GM12875 (cell line): Measurements from ENCODE around the gene ERMARD.

Experiments
- H3K4me3 ChIP-seq: one replicate; pipeline ENCODE4 v1.5.1; 2011; ENCODE audit warnings: low read depth, low read length, control low read depth
- TF ChIP-seq, protein P1 (sequence below): IDR thresholded peaks from 2 replicates; pipeline ENCODE4 v1.5.1; 2011; ENCODE audit warnings: low read depth, mild to moderate bottlenecking, control low read depth, inconsistent platforms, low read length, moderate library complexity, borderline replicate concordance; ENCODE audit not compliant: insufficient read depth

ERMARD gene

DNA sequence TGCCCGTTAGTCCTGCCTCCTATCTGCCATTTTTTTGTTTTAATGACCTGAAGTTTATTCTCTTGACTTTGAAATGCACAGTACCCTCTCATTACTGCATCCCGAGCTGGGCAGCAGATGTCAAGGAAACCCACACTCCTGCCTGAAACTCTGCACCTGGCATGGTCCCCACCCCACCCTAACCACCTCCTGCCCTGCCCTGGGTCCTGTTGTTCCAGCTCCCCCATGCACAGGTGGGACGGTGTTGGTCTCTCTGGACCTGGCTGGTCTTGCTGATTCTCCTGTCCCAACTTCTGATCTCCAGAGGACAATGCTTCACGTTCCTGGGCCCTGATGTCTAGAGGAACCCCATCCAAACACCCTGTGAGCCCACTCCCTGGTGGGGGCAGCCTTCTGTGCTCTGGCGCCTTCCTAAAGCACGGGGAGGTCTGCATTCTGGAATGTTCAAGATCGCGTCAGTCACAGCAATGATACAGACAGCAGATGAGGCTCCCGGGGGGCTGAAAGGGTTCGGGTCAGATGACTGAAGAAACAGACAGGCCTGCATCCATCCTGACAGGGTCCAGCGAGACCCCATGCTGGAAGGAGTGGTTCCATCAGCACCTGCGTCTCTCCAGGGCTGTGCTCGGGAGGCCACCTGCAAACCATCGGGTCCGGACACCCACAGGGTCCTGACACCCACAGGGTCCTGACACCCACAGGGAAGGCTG lies 73.6 kb downstream of the ERMARD start:
- no peak overlapping the region for H3K4me3 ChIP-seq
- TF ChIP-seq, protein P1, sequence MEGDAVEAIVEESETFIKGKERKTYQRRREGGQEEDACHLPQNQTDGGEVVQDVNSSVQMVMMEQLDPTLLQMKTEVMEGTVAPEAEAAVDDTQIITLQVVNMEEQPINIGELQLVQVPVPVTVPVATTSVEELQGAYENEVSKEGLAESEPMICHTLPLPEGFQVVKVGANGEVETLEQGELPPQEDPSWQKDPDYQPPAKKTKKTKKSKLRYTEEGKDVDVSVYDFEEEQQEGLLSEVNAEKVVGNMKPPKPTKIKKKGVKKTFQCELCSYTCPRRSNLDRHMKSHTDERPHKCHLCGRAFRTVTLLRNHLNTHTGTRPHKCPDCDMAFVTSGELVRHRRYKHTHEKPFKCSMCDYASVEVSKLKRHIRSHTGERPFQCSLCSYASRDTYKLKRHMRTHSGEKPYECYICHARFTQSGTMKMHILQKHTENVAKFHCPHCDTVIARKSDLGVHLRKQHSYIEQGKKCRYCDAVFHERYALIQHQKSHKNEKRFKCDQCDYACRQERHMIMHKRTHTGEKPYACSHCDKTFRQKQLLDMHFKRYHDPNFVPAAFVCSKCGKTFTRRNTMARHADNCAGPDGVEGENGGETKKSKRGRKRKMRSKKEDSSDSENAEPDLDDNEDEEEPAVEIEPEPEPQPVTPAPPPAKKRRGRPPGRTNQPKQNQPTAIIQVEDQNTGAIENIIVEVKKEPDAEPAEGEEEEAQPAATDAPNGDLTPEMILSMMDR: no peak

- no peak overlapping the region for H3K4me3 ChIP-seq
- TF ChIP-seq, protein P1: no peak
Observed at GRCh38 chr6:169825558-169826225, 74.3 kb downstream of the ERMARD start.

DNA sequence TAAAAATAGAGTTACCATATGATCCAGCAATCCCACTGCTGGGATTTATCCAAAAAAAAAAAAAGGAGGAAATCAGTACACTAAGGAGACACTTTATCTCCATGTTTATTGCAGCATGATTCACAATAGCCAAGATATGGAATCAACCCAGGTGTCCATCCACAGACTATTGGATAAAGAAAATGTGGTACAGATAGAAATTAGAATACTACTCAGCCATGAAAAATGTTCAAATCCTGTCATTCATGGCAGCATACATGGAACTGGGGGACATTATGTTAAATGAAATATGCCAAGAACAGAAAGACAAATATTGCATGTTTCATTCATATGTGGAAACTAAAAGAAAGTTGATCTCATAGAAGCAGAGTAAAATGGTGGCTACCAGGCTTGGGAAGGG lies 75.3 kb downstream of the ERMARD start:
- H3K4me3 ChIP-seq: no peak overlapping the region
- TF ChIP-seq, protein P1: no peak

DNA sequence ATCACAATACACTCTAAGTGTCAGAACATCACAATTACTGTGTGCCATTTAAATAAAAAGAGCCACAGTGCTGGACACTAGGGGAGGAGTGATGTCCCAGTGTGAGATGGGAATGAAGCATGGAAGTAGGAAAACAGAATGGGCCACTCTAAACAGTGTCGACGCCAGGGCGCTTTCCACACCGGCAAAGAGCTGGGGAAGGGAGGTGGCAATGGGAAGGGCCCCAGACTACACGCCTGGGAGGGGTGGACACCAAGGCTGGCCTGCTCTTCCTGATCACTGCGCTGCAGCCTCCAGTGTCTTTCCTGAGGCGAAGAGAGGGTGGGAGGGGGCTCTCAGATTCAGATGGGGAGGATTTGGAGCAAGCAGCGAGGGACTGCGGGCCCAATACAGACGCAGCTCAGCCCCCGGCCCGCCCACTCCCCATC lies 75.9 kb downstream of the ERMARD start:
- no peak overlapping the region for H3K4me3 ChIP-seq
- TF ChIP-seq, protein P1: no peak

GRCh38 chr6:169828176-169828575 lies 76.8 kb downstream of the ERMARD start:
- TF ChIP-seq, protein P1: no peak
- no peak overlapping the region for H3K4me3 ChIP-seq

DNA sequence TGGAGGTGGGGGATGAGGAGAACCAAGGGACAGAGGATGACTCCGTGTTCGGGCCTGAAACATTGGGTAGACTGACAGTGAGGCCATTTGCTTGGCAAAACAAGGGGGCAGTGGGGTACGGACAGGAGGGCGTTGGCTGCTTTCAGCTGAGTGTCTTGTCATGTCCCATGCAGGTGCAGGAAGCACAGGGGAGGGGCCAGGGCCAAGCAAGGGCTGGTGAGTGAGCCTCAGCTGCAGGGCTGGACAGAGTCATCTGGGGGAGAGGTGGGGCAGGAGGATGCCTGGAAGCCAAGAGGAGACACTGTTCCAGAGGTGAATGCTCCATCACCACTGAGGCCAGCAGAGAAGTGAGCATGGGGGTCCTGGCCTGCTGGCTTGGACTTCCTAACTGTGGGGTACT lies 78.4 kb downstream of the ERMARD start:
- no peak overlapping the region for H3K4me3 ChIP-seq
- TF ChIP-seq, protein P1: no peak

- H3K4me3 ChIP-seq: no peak overlapping the region
- TF ChIP-seq, protein P1: no peak
Observed at GRCh38 chr6:169830876-169831275, 79.5 kb downstream of the ERMARD start.
